HG03571 (cell line): ENCODE data around the gene MROH2B.

Source experiments
- ATAC-seq: cut with Tn5 transposase; IDR thresholded peaks from one replicate; pipeline ENCODE4 v1.9.1; 2021; ENCODE audit not compliant: unreplicated experiment

Gene MROH2B

DNA sequence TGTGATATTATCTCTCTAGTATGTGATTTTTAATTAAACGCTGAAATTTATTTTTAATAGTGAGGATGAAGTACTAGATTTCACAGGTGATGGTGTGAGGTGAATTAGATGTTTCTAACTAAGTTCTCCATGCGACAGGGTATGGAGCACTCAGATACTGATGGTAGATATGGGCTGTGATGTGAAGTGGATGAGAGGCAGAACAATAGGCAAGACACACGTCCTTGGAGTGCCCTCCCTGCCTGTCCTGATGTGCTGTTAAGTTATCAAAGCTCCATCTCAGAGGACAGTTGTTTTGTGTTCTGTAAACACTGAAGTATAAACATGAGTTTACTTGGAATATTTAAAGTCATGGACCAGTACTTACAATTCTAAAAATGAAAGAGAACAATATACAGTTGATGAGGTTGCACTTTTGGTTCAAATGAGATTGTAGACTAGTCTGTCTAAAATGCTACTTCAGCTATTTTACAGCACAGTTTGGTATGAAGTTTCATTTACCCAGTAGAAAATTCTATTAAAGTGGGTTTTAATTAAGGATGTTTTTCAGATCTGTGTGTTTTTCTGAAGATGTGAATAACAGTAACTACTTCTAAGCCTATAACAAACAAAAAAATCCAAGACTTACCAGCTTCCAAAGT, 97.7 kb downstream of the MROH2B start:
- no peak for ATAC-seq

GRCh38 chr5:40972434-40972833, 98.7 kb downstream of the MROH2B start:
- ATAC-seq: no peak

- ATAC-seq: no peak
These were observed 108.8 kb downstream of the MROH2B start for GRCh38 chr5:40962207-40962955.

- ATAC-seq: no peak
These were observed 111.1 kb downstream of the MROH2B start for GRCh38 chr5:40960037-40960436.

GRCh38 chr5:40958811-40959210, 112.3 kb downstream of the MROH2B start:
- ATAC-seq: no peak

DNA sequence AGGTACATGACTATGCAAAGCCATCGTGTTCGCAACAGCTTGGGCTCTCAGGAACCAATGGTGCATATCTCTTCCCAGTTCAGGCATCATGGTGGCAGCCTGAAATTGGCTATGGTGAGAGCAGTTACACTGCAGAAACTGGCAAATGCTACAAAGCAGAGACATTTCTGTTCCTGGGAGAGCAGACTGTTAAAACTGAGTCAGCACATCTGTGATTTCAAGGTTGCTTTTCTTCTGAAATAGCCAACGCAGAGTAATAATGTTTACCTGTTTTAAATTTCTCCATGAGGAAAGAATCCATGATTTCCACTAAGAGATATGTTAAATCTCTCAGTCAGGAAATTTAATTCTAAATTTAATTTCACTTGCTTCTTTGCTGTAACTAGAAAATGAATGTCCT, 114.1 kb downstream of the MROH2B start:
- ATAC-seq: no peak

DNA sequence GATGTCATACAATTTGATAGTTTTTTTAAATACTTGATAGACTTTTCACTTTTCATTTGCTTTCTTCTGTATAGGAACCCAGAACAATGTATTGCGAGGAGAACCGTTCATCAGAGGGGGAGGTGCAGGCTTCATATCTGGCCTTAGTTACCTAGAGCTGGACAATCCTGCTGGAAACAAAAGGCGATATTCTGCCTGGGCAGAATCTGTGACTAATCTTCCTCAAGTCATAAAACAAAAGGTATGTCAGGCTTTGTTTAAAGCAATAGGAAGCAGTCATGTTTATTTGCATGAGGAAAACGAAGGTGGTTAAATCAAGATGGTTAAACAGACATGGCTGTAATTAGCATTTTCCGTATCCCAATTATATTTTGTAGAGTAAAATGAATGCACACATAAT, 115.8 kb downstream of the MROH2B start:
- no peak for ATAC-seq
